Panc1 (cell line): ENCODE data around the gene DHX34. TPM values are rescaled to one million over a fixed set of nuclear protein-coding genes. Genes with fewer than 3 reads are reported as not detected.
A peak's percentile ranks its signal among the peaks of the same experiment; 100 is the strongest.

Experiments used
- ATAC-seq: fragments of 200-7000 bp; cut with Tn5 transposase; 2 replicates; pipeline ENCODE4 v1.9.1; 2020; ENCODE audit warnings: mild to moderate bottlenecking, moderate library complexity
- BruUV-seq: library from RNA; stranded (reverse); fragments of 400-500 nt; replicated peaks from 2 replicates; lab custom pipeline; 2021; lab: Mats Ljungman, UMichigan
- CTCF ChIA-PET: fragments of 300-600 bp; sonication (Branson Sonifier 250); formaldehyde crosslinking; loops from one replicate; lab custom pipeline; 2022; ENCODE audit warnings: antibody characterized with exemption; lab: Charles Lee
- POLR2A ChIA-PET: fragments of 300-600 bp; sonication (Branson Sonifier 250); formaldehyde crosslinking; loops from one replicate; lab custom pipeline; 2022; ENCODE audit warnings: antibody characterized with exemption; lab: Charles Lee
- DNase-seq: peaks from one replicate; pipeline ENCODE4 v3.0.0-alpha.2; 2010; ENCODE audit warnings: low read depth, low spot score
- H3K27ac ChIP-seq: 2 replicates; pipeline ENCODE4 v1.5.1; 2011; ENCODE audit warnings: mild to moderate bottlenecking, low read length, inconsistent platforms
- H3K27me3 ChIP-seq: fragments of 200-500 bp; sonication (Bioruptor generic); 2 replicates; pipeline ENCODE4 v1.6.0; 2014; ENCODE audit warnings: low read length, inconsistent platforms; ENCODE audit not compliant: control insufficient read depth, insufficient read depth
- H3K36me3 ChIP-seq: fragments of 200-500 bp; sonication (Bioruptor generic); 2 replicates; pipeline ENCODE4 v1.5.1; 2014; ENCODE audit warnings: inconsistent platforms, mild to moderate bottlenecking, low read length, moderate library complexity; ENCODE audit not compliant: control insufficient read depth, insufficient read depth
- H3K4me1 ChIP-seq: 2 replicates; pipeline ENCODE4 v1.5.1; 2011; ENCODE audit warnings: inconsistent platforms, mild to moderate bottlenecking, low read length, moderate library complexity; ENCODE audit not compliant: control insufficient read depth, insufficient read depth
- H3K4me3 ChIP-seq, 2 experiments: 2 replicates each; pipeline ENCODE4 v1.5.1; 2011 to 2012; ENCODE audit warnings: low read depth in 2 of 2, low read length in 2 of 2, mild to moderate bottlenecking in 2 of 2, inconsistent platforms in 1 of 2, moderate library complexity in 1 of 2
- H3K9me3 ChIP-seq: fragments of 200-500 bp; sonication (Bioruptor generic); 2 replicates; pipeline ENCODE4 v1.5.1; 2014; ENCODE audit warnings: low read depth, mild to moderate bottlenecking, inconsistent platforms, low read length, moderate library complexity; ENCODE audit not compliant: control insufficient read depth, insufficient read depth
- POLR2AphosphoS5 ChIP-seq: IDR thresholded peaks from 2 replicates; pipeline ENCODE4 v1.6.1; 2012; ENCODE audit warnings: mild to moderate bottlenecking, low read depth, low read length, moderate library complexity
- SIN3A ChIP-seq: IDR thresholded peaks from 2 replicates; pipeline ENCODE4 v1.6.1; 2012; ENCODE audit warnings: low read depth, mild to moderate bottlenecking, low read length, moderate library complexity, borderline replicate concordance; ENCODE audit not compliant: insufficient read depth
- TCF7L2 ChIP-seq: IDR thresholded peaks from 2 replicates; pipeline ENCODE4 v1.6.1; 2011; ENCODE audit warnings: mild to moderate bottlenecking, low read depth, low read length, inconsistent platforms
- in situ Hi-C: cut with HindIII; loops from 2 replicates; pipeline ENCODE4 v1.10.0; 2016; ENCODE audit warnings: low sequenced_read_pairs, low pct_unique_long_range_greater_than_20kb
- intact Hi-C: fragments of 100-400 bp; cut with micrococcal nuclease; formaldehyde crosslinking; loops from one replicate; pipeline ENCODE4 v1.10.0; 2022; ENCODE audit not compliant: unreplicated experiment
- total RNA-seq: library from RNA; stranded (reverse); gene quantifications from one replicate; pipeline ENCODE4 v1.2.1, GENCODE V29; 2021; ENCODE audit not compliant: unreplicated experiment
- TF ChIP-seq, protein P1 (sequence below), 2 experiments: IDR thresholded peaks; 2 replicates each; pipeline ENCODE4 v1.6.1; 2011 to 2012; ENCODE audit warnings: low read depth in 2 of 2, control low read depth in 1 of 2, low read length in 1 of 2, mild to moderate bottlenecking in 1 of 2, moderate library complexity in 1 of 2; ENCODE audit not compliant: insufficient read depth in 1 of 2
- TF ChIP-seq, protein P2 (sequence below): fragments of 450-650 bp; IDR thresholded peaks from 2 replicates; pipeline ENCODE4 v1.5.1; 2017; ENCODE audit warnings: mild to moderate bottlenecking

The DHX34 gene
- total RNA-seq, 1 experiment from 2014 or later, result 29.2 TPM

DNA sequence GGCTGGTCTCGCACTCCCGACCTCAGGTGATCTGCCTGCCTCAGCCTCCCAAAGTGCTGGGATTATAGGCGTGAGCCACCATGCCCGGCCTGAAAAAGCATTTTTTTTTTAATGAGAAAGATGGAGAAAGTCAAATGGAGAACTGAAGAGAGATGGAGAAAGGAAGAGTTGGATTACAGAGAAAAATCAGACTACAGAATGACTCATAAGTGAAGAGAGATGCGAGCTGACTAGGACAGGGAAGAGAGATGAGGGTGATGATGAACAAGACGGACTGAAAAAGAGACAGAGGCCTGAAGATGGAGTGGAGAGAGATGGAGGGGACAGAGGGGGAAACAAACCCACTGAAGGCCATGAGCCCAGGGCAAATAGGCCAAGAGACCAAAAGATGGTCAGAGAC lies 1.5 kb downstream of the DHX34 start:
- no peak for ATAC-seq
- no TSS peak for BruUV-seq
- DNase-seq, result no peak
- Histone ChIP-seq H3K4me3 (no peak overlapping the region), H3K36me3 (peaks cover 8% of the 10 kb centered on the region), H3K4me1 (no peaks in the 10 kb centered on the region; the same call in 1 of the 2 replicates), H3K27me3 (no peaks in the 10 kb centered on the region), H3K9me3 (no peaks in the 10 kb centered on the region), H3K27ac (no peak overlapping the region)
- intact Hi-C loops, result no loop called here
- TF ChIP-seq, protein P1, sequence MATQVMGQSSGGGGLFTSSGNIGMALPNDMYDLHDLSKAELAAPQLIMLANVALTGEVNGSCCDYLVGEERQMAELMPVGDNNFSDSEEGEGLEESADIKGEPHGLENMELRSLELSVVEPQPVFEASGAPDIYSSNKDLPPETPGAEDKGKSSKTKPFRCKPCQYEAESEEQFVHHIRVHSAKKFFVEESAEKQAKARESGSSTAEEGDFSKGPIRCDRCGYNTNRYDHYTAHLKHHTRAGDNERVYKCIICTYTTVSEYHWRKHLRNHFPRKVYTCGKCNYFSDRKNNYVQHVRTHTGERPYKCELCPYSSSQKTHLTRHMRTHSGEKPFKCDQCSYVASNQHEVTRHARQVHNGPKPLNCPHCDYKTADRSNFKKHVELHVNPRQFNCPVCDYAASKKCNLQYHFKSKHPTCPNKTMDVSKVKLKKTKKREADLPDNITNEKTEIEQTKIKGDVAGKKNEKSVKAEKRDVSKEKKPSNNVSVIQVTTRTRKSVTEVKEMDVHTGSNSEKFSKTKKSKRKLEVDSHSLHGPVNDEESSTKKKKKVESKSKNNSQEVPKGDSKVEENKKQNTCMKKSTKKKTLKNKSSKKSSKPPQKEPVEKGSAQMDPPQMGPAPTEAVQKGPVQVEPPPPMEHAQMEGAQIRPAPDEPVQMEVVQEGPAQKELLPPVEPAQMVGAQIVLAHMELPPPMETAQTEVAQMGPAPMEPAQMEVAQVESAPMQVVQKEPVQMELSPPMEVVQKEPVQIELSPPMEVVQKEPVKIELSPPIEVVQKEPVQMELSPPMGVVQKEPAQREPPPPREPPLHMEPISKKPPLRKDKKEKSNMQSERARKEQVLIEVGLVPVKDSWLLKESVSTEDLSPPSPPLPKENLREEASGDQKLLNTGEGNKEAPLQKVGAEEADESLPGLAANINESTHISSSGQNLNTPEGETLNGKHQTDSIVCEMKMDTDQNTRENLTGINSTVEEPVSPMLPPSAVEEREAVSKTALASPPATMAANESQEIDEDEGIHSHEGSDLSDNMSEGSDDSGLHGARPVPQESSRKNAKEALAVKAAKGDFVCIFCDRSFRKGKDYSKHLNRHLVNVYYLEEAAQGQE (IDR thresholded peaks at IDR 0.05; ENCODE audit: insufficient read depth in 1 of 2, low read depth in 2 of 2, low read length in 1 of 2), result no peak
- ChIA-PET CTCF (no interaction called here), POLR2A (interaction anchor here (0.6 kb wide), 1 partner anchor 55 kb away, joined by 3 read pairs; no protein-coding TSS in a partner anchor)
- in situ Hi-C loops, result no loop called here

DNA sequence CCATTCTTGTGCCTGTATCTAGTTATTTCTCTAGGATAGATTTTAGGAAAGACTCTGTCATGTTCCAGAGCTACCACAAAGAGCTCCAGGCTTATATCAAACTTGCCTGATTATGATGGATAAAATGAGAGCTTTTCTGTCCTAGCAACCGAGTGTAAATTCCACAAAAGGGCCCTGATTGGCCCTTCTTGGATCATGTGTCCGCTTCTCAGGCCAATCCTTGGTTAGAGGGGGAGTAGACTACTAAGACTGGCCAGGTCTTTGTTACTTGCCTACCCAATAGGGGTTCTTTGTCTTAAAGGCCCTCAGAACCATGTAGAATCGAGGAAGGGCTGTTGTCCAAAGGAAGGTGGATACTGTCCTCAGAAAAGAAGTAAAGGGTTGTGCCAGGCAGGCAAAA lies 2.4 kb downstream of the DHX34 start:
- ATAC-seq, result no peak
- peaks cover 8% of the 10 kb centered on the region for H3K36me3 ChIP-seq
- ChIA-PET CTCF (interaction anchor here (0.6 kb wide), 1 partner anchor 56 kb away, joined by 3 read pairs; no protein-coding TSS in a partner anchor), POLR2A (interaction anchor here (0.6 kb wide), 1 partner anchor 304 kb away, joined by 4 read pairs; no protein-coding TSS in a partner anchor)
- 0 out of 2 replicates have a peak overlapping the region, but pooled peaks have one; percentile 12 for H3K27ac ChIP-seq
- no peaks in the 10 kb centered on the region for H3K9me3 ChIP-seq
- in situ Hi-C loops, result no loop called here
- no peaks in the 10 kb centered on the region for H3K27me3 ChIP-seq
- no peak overlapping the region for H3K4me3 ChIP-seq
- no TSS peak for BruUV-seq
- no peaks in the 10 kb centered on the region; the same call in 1 of the 2 replicates for H3K4me1 ChIP-seq
- no peak for DNase-seq
- no peak for TF ChIP-seq POLR2AphosphoS5
- intact Hi-C loops, result no loop called here

GRCh38 chr19:47352095-47352494 lies 3.0 kb downstream of the DHX34 start:
- TF ChIP-seq, protein P2, sequence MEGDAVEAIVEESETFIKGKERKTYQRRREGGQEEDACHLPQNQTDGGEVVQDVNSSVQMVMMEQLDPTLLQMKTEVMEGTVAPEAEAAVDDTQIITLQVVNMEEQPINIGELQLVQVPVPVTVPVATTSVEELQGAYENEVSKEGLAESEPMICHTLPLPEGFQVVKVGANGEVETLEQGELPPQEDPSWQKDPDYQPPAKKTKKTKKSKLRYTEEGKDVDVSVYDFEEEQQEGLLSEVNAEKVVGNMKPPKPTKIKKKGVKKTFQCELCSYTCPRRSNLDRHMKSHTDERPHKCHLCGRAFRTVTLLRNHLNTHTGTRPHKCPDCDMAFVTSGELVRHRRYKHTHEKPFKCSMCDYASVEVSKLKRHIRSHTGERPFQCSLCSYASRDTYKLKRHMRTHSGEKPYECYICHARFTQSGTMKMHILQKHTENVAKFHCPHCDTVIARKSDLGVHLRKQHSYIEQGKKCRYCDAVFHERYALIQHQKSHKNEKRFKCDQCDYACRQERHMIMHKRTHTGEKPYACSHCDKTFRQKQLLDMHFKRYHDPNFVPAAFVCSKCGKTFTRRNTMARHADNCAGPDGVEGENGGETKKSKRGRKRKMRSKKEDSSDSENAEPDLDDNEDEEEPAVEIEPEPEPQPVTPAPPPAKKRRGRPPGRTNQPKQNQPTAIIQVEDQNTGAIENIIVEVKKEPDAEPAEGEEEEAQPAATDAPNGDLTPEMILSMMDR, result no peak
- TF ChIP-seq SIN3A (no peak), POLR2AphosphoS5 (no peak), TCF7L2 (no peak)
- TF ChIP-seq, protein P1 (IDR thresholded peaks at IDR 0.05; ENCODE audit: insufficient read depth in 1 of 2, low read depth in 2 of 2, low read length in 1 of 2), result no peak
- ATAC-seq (no peak), DNase-seq (no peak)
- Histone ChIP-seq H3K27me3 (no peaks in the 10 kb centered on the region), H3K36me3 (peaks cover 8% of the 10 kb centered on the region), H3K9me3 (no peaks in the 10 kb centered on the region), H3K4me3 (no peak overlapping the region), H3K4me1 (no peaks in the 10 kb centered on the region; the same call in 1 of the 2 replicates), H3K27ac (no peak overlapping the region)
- intact Hi-C loops, result no loop called here
- ChIA-PET POLR2A (interaction anchor here (0.6 kb wide), 1 partner anchor 304 kb away, joined by 4 read pairs; no protein-coding TSS in a partner anchor), CTCF (no interaction called here)
- no TSS peak for BruUV-seq
- in situ Hi-C loops, result no loop called here
